ENCODE data around the gene SALL1. TPM values are rescaled to one million over a fixed set of nuclear protein-coding genes. Genes with fewer than 3 reads are reported as not detected.
A peak's percentile ranks its signal among the peaks of the same experiment; 100 is the strongest.

Gene SALL1
- total RNA-seq, 4 donors from 2014 or later = 2.1 to 56.0 (median 9.5) TPM

GRCh38 chr16:51157698-51158097 lies 6.6 kb upstream of the SALL1 start:
- H3K27ac ChIP-seq = peak overlapping the region; percentile 97
- peaks cover 0 to 6% of the 10 kb centered on the region in 2 donors for H3K4me1 ChIP-seq
- intact Hi-C loops (cut with DNase I; ENCODE audit: low total_unique reads) = loop anchor here (10.0 kb wide), 1 partner anchor 553 kb away; no protein-coding TSS in a partner anchor
- TF ChIP-seq POLR2A (IDR thresholded peaks at IDR 0.05) = no peak
- TF ChIP-seq CTCF (IDR thresholded peaks at IDR 0.05) = no peak
- no peaks in the 10 kb centered on the region for H3K9me3 ChIP-seq
- no peak for DNase-seq
- no peaks in the 10 kb centered on the region for H3K36me3 ChIP-seq
- H3K4me3 ChIP-seq = no peak overlapping the region
- H3K27me3 ChIP-seq = no peaks in the 10 kb centered on the region

- intact Hi-C loops (cut with DNase I; ENCODE audit: low total_unique reads) = loop anchor here (10.0 kb wide), 1 partner anchor 552 kb away; no protein-coding TSS in a partner anchor
- TF ChIP-seq CTCF (IDR thresholded peaks at IDR 0.05) (no peak), POLR2A (IDR thresholded peaks at IDR 0.05) (no peak)
- DNase-seq = no peak
- H3K27ac ChIP-seq = peak overlapping the region; percentile 97
- H3K4me3 ChIP-seq = peak overlapping the region in 1 of 2 donors; percentile 69
- no peaks in the 10 kb centered on the region for H3K27me3 ChIP-seq
- peaks cover 0 to 6% of the 10 kb centered on the region in 2 donors for H3K4me1 ChIP-seq
- H3K9me3 ChIP-seq = no peaks in the 10 kb centered on the region
- H3K36me3 ChIP-seq = no peaks in the 10 kb centered on the region
These were observed 5.7 kb upstream of the SALL1 start for GRCh38 chr16:51156807-51157200.

- TF ChIP-seq CTCF (IDR thresholded peaks at IDR 0.05) = no peak
- peak in 1 of 2 donors; percentile 18 for TF ChIP-seq POLR2A (IDR thresholded peaks at IDR 0.05)
- Histone ChIP-seq H3K9me3 (no peaks in the 10 kb centered on the region), H3K36me3 (no peaks in the 10 kb centered on the region), H3K27me3 (no peaks in the 10 kb centered on the region), H3K4me1 (peaks cover 0 to 6% of the 10 kb centered on the region in 2 donors), H3K4me3 (peak overlapping the region; percentile 66 to 69), H3K27ac (peak overlapping the region; percentile 97)
- DNase-seq = peak in 1 of 2 donors; percentile 57
- intact Hi-C loops (cut with DNase I; ENCODE audit: low total_unique reads) = loop anchor here (10.0 kb wide), 1 partner anchor 551 kb away; no protein-coding TSS in a partner anchor
These were observed 5.0 kb upstream of the SALL1 start for GRCh38 chr16:51155820-51156806.

GRCh38 chr16:51155199-51155607 lies 4.1 kb upstream of the SALL1 start:
- TF ChIP-seq CTCF (IDR thresholded peaks at IDR 0.05) (no peak), POLR2A (IDR thresholded peaks at IDR 0.05) (peak in 1 of 2 donors; percentile 13)
- Histone ChIP-seq H3K36me3 (no peaks in the 10 kb centered on the region), H3K9me3 (no peaks in the 10 kb centered on the region), H3K4me1 (peaks cover 0 to 6% of the 10 kb centered on the region in 2 donors), H3K27ac (peak overlapping the region; percentile 97), H3K27me3 (no peaks in the 10 kb centered on the region), H3K4me3 (peak overlapping the region; percentile 66 to 69)
- intact Hi-C loops (cut with DNase I; ENCODE audit: low total_unique reads) = loop anchor here (10.0 kb wide), 1 partner anchor 550 kb away; no protein-coding TSS in a partner anchor
- peak; percentile 56 to 69 for DNase-seq

Data from uterus (tissue), 4 donors.